HAP-1 (cell line): ENCODE measurements around the gene RAD23A.
"Not testable (repeated sequence)": the region's sequence is repeated elsewhere in the genome, so short reads cannot be mapped to it uniquely, and the experiment has no call there.

Experiments
- DNase-seq, 2 experiments: peaks; one replicate each; pipeline ENCODE4 v3.0.0-alpha.2; 2016 to 2020; ENCODE audit warnings: low spot score in 2 of 2
- H3K27me3 ChIP-seq: fragments of 250-450 bp; sonication (Bioruptor Pico); 2 replicates; pipeline ENCODE4 v1.5.1; 2020; ENCODE audit warnings: low read depth, mild to moderate bottlenecking, moderate library complexity
- H3K36me3 ChIP-seq: fragments of 250-450 bp; sonication (Bioruptor Pico); replicated peaks from 2 replicates; pipeline ENCODE4 v1.5.1; 2020; ENCODE audit warnings: mild to moderate bottlenecking
- H3K4me1 ChIP-seq: fragments of 250-450 bp; sonication (Bioruptor Pico); 2 replicates; pipeline ENCODE4 v1.5.1; 2020; ENCODE audit warnings: mild to moderate bottlenecking
- H3K4me3 ChIP-seq: fragments of 250-450 bp; sonication (Bioruptor Pico); 2 replicates; pipeline ENCODE4 v1.5.1; 2020; ENCODE audit warnings: mild to moderate bottlenecking, moderate library complexity
- H3K9me3 ChIP-seq: fragments of 250-450 bp; sonication (Bioruptor Pico); 2 replicates; pipeline ENCODE4 v1.5.1; 2020; ENCODE audit warnings: mild to moderate bottlenecking, moderate library complexity
- in situ Hi-C: fragments of 300-500 bp; cut with MboI; formaldehyde crosslinking; loops from 3 replicates; pipeline ENCODE4 v1.14.3; 2020; ENCODE audit warnings: low sequenced_read_pairs, inconsistent platforms, mixed read lengths

The RAD23A gene

GRCh38 chr19:12955996-12956395 is 10.3 kb downstream of the RAD23A start:
- Histone ChIP-seq H3K4me3 (peak overlapping the region; percentile 84), H3K4me1 (0 out of 2 replicates have a peak, but pooled peaks cover 4% of the 10 kb centered on the region), H3K27me3 (no peaks in the 10 kb centered on the region), H3K36me3 (peaks cover 45% of the 10 kb centered on the region), H3K9me3 (no peaks in the 10 kb centered on the region)
- in situ Hi-C loops = no loop called here
- no peak for DNase-seq

- no peaks in the 10 kb centered on the region for H3K27me3 ChIP-seq
- peak; percentile 81 to 90 for DNase-seq
- H3K36me3 ChIP-seq = peaks cover 37% of the 10 kb centered on the region
- H3K4me3 ChIP-seq = peak within 1 kb of the TSS; percentile 84
- in situ Hi-C loops = no loop called here
- no peaks in the 10 kb centered on the region for H3K9me3 ChIP-seq
- H3K4me1 ChIP-seq = 0 out of 2 replicates have a peak, but pooled peaks cover 4% of the 10 kb centered on the region
Measured at GRCh38 chr19:12956446-12957388, 11.1 kb downstream of the RAD23A start, which contains the start of gene GADD45GIP1. Gene GADD45GIP1 (minus strand): TSS chr19:12957223. CDS start chr19:12957212, 11 bp downstream.

GRCh38 chr19:12957389-12957952 is 11.8 kb downstream of the RAD23A start:
- H3K4me3 ChIP-seq = peak overlapping the region; percentile 84
- in situ Hi-C loops, H3K9me3 ChIP-seq, DNase-seq, H3K27me3 ChIP-seq, H3K4me1 ChIP-seq: not testable (repeated sequence)
- H3K36me3 ChIP-seq = peaks cover 30% of the 10 kb centered on the region

- in situ Hi-C loops = no loop called here
Measured at GRCh38 chr19:12959481-12959880, 13.8 kb downstream of the RAD23A start.

GRCh38 chr19:12965017-12965811 is 19.6 kb downstream of the RAD23A start:
- Histone ChIP-seq H3K4me3 (peak overlapping the region; percentile 29), H3K9me3 (no peaks in the 10 kb centered on the region), H3K4me1 (peaks cover 3% of the 10 kb centered on the region), H3K36me3 (no peaks in the 10 kb centered on the region), H3K27me3 (no peaks in the 10 kb centered on the region)
- in situ Hi-C loops = no loop called here
- DNase-seq = peak; percentile 69 to 90

More at GRCh38 chr19:12959481-12959880, 13.8 kb downstream of the RAD23A start:
- DNase-seq = no peak
- Histone ChIP-seq H3K4me1 (0 out of 2 replicates have a peak, but pooled peaks cover 4% of the 10 kb centered on the region), H3K27me3 (no peaks in the 10 kb centered on the region), H3K9me3 (no peaks in the 10 kb centered on the region), H3K36me3 (peaks cover 10% of the 10 kb centered on the region), H3K4me3 (no peak overlapping the region)

GRCh38 chr19:12965812-12966135 is 20.1 kb downstream of the RAD23A start:
- Histone ChIP-seq H3K4me1 (peaks cover 3% of the 10 kb centered on the region), H3K9me3 (no peaks in the 10 kb centered on the region), H3K4me3 (peak overlapping the region; percentile 29; the same call in 1 of the 2 replicates), H3K27me3 (no peaks in the 10 kb centered on the region), H3K36me3 (no peaks in the 10 kb centered on the region)
- in situ Hi-C loops = no loop called here
- DNase-seq = no peak

GRCh38 chr19:12967907-12968306 is 22.2 kb downstream of the RAD23A start:
- no peak overlapping the region for H3K4me3 ChIP-seq

GRCh38 chr19:12969292-12969988 is 23.8 kb downstream of the RAD23A start, which contains the start of gene DAND5:
Gene DAND5 (plus strand): TSS chr19:12969576. CDS start chr19:12969661, 85 bp downstream.
- Histone ChIP-seq H3K4me1 (peaks cover 3% of the 10 kb centered on the region), H3K9me3 (no peaks in the 10 kb centered on the region), H3K27me3 (no peaks in the 10 kb centered on the region), H3K4me3 (no peak within 1 kb of the TSS), H3K36me3 (no peaks in the 10 kb centered on the region)
- DNase-seq = no peak
- in situ Hi-C loops = no loop called here

More at GRCh38 chr19:12967907-12968306, 22.2 kb downstream of the RAD23A start:
- in situ Hi-C loops = no loop called here
- H3K9me3 ChIP-seq = no peaks in the 10 kb centered on the region
- no peaks in the 10 kb centered on the region for H3K36me3 ChIP-seq
- peaks cover 3% of the 10 kb centered on the region for H3K4me1 ChIP-seq
- no peak for DNase-seq
- no peaks in the 10 kb centered on the region for H3K27me3 ChIP-seq

- in situ Hi-C loops = loop anchor here (10.0 kb wide), 1 partner anchor 295 kb away; no protein-coding TSS in a partner anchor
- no peak for DNase-seq
- Histone ChIP-seq H3K9me3 (no peaks in the 10 kb centered on the region), H3K36me3 (no peaks in the 10 kb centered on the region), H3K27me3 (no peaks in the 10 kb centered on the region), H3K4me1 (peaks cover 3% of the 10 kb centered on the region), H3K4me3 (no peak overlapping the region)
Measured at GRCh38 chr19:12970070-12970820, 24.6 kb downstream of the RAD23A start.

GRCh38 chr19:12973236-12973635 is 27.6 kb downstream of the RAD23A start:
- Histone ChIP-seq H3K4me1 (no peaks in the 10 kb centered on the region), H3K9me3 (no peaks in the 10 kb centered on the region), H3K27me3 (no peaks in the 10 kb centered on the region), H3K36me3 (no peaks in the 10 kb centered on the region), H3K4me3 (no peak overlapping the region)
- in situ Hi-C loops = loop anchor here (10.0 kb wide), 1 partner anchor 292 kb away; no protein-coding TSS in a partner anchor
- DNase-seq = no peak

- no peak overlapping the region for H3K4me3 ChIP-seq
- no peaks in the 10 kb centered on the region for H3K36me3 ChIP-seq
- H3K4me1 ChIP-seq = no peaks in the 10 kb centered on the region
- H3K27me3 ChIP-seq = no peaks in the 10 kb centered on the region
- no peaks in the 10 kb centered on the region for H3K9me3 ChIP-seq
- in situ Hi-C loops = loop anchor here (5.0 to 25.0 kb wide), 3 partner anchors 118 to 613 kb away; no protein-coding TSS in a partner anchor
- no peak for DNase-seq
Measured at GRCh38 chr19:12974301-12975220, 28.9 kb downstream of the RAD23A start.
